Type B pancreatic cell (in vitro differentiated cells): ENCODE measurements around the gene WDR70. TPM values are rescaled to one million over a fixed set of nuclear protein-coding genes. Genes with fewer than 3 reads are reported as not detected.

Experiments
- DNase-seq: peaks from one replicate; pipeline ENCODE4 v3.0.0; 2021; ENCODE audit warnings: mixed read lengths; ENCODE audit not compliant: unreplicated experiment; ENCODE audit errors: extremely low spot score
- H3K27ac Mint-ChIP-seq: 2 replicates; pipeline ENCODE4 v1.8.0; 2021; ENCODE audit warnings: mild to moderate bottlenecking, mixed read lengths
- H3K27me3 Mint-ChIP-seq: 2 replicates; pipeline ENCODE4 v1.8.0; 2021; ENCODE audit warnings: mixed read lengths
- H3K36me3 Mint-ChIP-seq: 2 replicates; pipeline ENCODE4 v1.8.0; 2021; ENCODE audit warnings: mixed read lengths
- H3K4me1 Mint-ChIP-seq: one replicate; pipeline ENCODE4 v1.8.0; 2021; ENCODE audit warnings: mixed read lengths; ENCODE audit not compliant: unreplicated experiment
- H3K4me3 Mint-ChIP-seq: 2 replicates; pipeline ENCODE4 v1.8.0; 2021; ENCODE audit warnings: mild to moderate bottlenecking, mixed read lengths
- H3K9me3 Mint-ChIP-seq: 2 replicates; pipeline ENCODE4 v1.8.0; 2021; ENCODE audit warnings: mixed read lengths
- total RNA-seq: library from RNA; stranded (reverse); gene quantifications from 2 replicates; pipeline ENCODE4 v1.2.1, GENCODE V29; 2021; ENCODE audit warnings: low replicate concordance
- TF ChIP-seq, protein P1 (sequence below): fragments of 200-600 bp; sonication (generic); conservative IDR thresholded peaks from 2 replicates; pipeline ENCODE4 v1.5.0; 2021; ENCODE audit warnings: antibody characterized with exemption, mild to moderate bottlenecking

The WDR70 gene
- total RNA-seq, 1 donor from 2014 or later, result 50.2 TPM

DNA sequence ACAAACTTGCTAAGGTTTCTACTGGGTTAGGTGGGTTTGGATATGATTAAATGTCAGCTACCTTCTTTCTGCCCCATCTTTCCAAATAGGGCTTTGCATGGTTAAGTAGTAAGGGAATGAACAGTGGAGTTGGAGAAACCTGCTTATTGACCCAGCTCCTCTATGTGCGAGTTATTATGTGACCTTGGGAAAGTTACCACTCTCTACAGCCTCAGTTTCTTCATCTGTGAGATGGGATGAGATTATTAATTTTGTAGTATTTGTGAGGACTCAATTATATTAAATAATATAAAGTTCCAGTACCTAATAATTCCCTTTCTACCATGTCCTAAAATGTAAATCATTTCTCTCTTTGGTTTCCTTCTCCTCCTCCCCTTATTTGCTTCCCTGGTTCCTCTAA lies 337.3 kb downstream of the WDR70 start:
- no peak for DNase-seq
- H3K4me1 Mint-ChIP-seq, result peaks cover 33% of the 10 kb centered on the region
- TF ChIP-seq, protein P1, sequence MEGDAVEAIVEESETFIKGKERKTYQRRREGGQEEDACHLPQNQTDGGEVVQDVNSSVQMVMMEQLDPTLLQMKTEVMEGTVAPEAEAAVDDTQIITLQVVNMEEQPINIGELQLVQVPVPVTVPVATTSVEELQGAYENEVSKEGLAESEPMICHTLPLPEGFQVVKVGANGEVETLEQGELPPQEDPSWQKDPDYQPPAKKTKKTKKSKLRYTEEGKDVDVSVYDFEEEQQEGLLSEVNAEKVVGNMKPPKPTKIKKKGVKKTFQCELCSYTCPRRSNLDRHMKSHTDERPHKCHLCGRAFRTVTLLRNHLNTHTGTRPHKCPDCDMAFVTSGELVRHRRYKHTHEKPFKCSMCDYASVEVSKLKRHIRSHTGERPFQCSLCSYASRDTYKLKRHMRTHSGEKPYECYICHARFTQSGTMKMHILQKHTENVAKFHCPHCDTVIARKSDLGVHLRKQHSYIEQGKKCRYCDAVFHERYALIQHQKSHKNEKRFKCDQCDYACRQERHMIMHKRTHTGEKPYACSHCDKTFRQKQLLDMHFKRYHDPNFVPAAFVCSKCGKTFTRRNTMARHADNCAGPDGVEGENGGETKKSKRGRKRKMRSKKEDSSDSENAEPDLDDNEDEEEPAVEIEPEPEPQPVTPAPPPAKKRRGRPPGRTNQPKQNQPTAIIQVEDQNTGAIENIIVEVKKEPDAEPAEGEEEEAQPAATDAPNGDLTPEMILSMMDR, result no peak
- H3K27me3 Mint-ChIP-seq, result peaks cover 29% of the 10 kb centered on the region
- H3K9me3 Mint-ChIP-seq, result no peaks in the 10 kb centered on the region
- no peak overlapping the region for H3K27ac Mint-ChIP-seq
- no peak overlapping the region for H3K4me3 Mint-ChIP-seq
- H3K36me3 Mint-ChIP-seq, result peaks cover 4% of the 10 kb centered on the region

DNA sequence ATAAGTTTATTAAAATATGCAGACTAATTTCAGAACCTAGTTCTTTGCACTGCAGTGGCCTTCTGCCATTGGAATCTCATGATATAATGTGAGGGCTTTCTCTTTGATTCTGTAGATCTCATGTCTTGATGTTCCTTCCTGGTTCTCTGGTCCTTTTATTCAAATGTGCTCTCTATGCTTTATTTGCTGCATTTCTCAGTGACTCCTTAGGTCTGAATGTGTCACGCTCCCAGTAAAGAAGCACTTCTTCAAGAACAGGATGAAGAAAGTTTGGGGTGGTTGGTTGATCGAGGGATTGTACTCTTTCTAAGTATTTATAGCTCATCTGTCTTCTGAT lies 338.1 kb downstream of the WDR70 start:
- peaks cover 35% of the 10 kb centered on the region for H3K4me1 Mint-ChIP-seq
- H3K27ac Mint-ChIP-seq, result peak overlapping the region; percentile 25
- H3K36me3 Mint-ChIP-seq, result peaks cover 4% of the 10 kb centered on the region
- TF ChIP-seq, protein P1, result no peak
- peak overlapping the region; percentile 59 for H3K4me3 Mint-ChIP-seq
- DNase-seq, result no peak
- peaks cover 29% of the 10 kb centered on the region for H3K27me3 Mint-ChIP-seq
- no peaks in the 10 kb centered on the region for H3K9me3 Mint-ChIP-seq

DNA sequence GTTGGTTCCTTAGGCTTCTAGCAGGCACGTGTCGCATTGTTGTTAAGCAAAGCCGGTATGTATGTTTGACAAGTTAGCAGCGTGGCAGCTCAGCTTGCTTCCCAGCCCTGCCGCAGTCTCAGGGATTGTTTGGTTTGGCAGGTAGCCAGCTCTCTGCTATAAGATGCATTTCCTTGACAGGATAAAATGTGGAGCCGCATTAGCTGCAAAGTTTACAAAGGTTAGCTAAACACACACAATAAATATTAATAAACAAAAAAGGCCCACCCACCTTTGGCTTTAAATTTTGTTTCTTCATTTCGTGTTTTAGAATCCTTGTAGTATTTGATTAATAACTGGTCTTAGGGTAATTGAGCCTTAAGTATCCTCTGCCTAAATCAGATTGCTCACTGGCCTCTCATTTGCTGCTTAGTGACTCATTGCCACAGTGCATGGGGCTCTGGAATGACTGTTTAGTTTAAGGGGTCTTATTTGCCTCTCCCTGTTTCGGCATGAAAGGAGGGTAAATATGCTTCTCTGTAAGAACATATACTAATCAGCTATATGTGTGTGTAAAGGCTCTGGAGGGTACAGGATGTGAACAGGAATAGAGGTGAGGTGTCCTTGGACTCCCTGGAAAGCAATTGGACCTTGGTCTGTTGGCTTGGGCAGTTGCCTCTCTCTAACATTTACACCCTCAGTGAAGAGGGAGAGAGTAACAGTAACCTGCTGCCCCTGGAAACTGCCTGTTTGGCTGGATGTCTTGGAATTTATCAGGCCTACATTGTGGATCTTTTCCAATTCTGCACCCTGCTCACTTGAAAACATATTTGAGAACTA lies 338.7 kb downstream of the WDR70 start:
- TF ChIP-seq, protein P1, result no peak
- peaks cover 29% of the 10 kb centered on the region for H3K27me3 Mint-ChIP-seq
- H3K27ac Mint-ChIP-seq, result peak overlapping the region; percentile 46
- peak; percentile 72 for DNase-seq
- H3K9me3 Mint-ChIP-seq, result no peaks in the 10 kb centered on the region
- H3K4me3 Mint-ChIP-seq, result peak overlapping the region; percentile 59
- peaks cover 8% of the 10 kb centered on the region for H3K36me3 Mint-ChIP-seq
- H3K4me1 Mint-ChIP-seq, result peaks cover 40% of the 10 kb centered on the region

DNA sequence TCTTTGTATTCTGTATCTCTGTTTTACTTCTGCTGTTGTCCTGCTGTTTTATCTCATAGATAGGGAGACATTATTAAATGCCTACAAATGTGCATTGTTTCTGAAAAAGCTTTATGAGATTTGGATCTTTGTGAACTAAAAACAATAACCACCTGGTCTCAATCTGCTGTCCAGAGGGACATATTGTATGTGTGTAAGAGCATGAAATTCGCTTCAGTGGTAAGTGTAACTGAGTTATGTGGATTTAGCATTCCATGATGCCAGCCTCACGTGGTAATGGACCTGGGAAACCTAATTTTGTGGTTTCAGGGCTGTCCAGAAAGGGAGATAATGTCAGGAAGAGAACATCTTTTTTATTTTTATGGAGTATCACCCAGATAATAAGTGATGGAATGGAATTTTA lies 341.4 kb downstream of the WDR70 start:
- TF ChIP-seq, protein P1, result no peak
- no peak overlapping the region for H3K4me3 Mint-ChIP-seq
- H3K4me1 Mint-ChIP-seq, result peaks cover 32% of the 10 kb centered on the region

DNA sequence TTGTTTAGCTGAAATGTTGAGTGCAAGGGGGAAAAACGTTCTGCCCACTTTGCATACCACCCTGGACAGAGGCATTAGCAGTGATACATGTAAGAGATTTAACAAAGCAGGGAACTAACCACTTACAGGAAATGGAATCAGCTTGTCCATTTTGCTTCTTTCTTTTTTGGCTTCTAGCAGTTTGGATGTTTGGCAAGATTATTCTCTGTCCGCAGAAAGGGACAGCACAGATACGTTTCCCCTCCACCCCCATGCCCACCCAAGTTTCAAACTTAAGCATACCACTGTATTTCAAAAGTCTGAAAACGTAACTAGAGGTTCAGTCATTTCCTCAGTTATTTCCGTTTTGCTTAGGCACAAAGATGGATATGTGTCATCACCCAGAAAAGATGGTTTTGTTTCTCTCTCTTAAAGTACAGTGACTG lies 342.3 kb downstream of the WDR70 start:
- no peak for DNase-seq
- Mint-ChIP-seq H3K27ac (no peak overlapping the region), H3K9me3 (no peaks in the 10 kb centered on the region), H3K27me3 (peaks cover 9% of the 10 kb centered on the region), H3K4me3 (no peak overlapping the region), H3K36me3 (peaks cover 10% of the 10 kb centered on the region), H3K4me1 (peaks cover 32% of the 10 kb centered on the region)
- TF ChIP-seq, protein P1, result no peak

More for the DNA sequence above, 341.4 kb downstream of the WDR70 start:
- Mint-ChIP-seq H3K9me3 (no peaks in the 10 kb centered on the region), H3K36me3 (peaks cover 10% of the 10 kb centered on the region), H3K27ac (no peak overlapping the region), H3K27me3 (peaks cover 17% of the 10 kb centered on the region)
- no peak for DNase-seq
